ENCODE data around the gene HOXC10. TPM values are rescaled to one million over a fixed set of nuclear protein-coding genes. Genes with fewer than 3 reads are reported as not detected.

Gene HOXC10
- total and polyA plus RNA-seq, 9 donors: 0.15 to 15.4 (median 2.0) TPM; not detected in 2

- Histone ChIP-seq H3K4me3 (peak overlapping the region; percentile 56), H3K27ac (peak overlapping the region; percentile 95 to 100), H3K27me3 (no peaks in the 10 kb centered on the region), H3K4me1 (ENCODE audit: insufficient read depth) (peaks cover 5% of the 10 kb centered on the region), H3K9me3 (no peaks in the 10 kb centered on the region), H3K36me3 (no peaks in the 10 kb centered on the region)
- intact Hi-C loops (cut with DNase I): no loop called here
- no peak for TF ChIP-seq POLR2A (IDR thresholded peaks at IDR 0.05)
- TF ChIP-seq, protein P1, sequence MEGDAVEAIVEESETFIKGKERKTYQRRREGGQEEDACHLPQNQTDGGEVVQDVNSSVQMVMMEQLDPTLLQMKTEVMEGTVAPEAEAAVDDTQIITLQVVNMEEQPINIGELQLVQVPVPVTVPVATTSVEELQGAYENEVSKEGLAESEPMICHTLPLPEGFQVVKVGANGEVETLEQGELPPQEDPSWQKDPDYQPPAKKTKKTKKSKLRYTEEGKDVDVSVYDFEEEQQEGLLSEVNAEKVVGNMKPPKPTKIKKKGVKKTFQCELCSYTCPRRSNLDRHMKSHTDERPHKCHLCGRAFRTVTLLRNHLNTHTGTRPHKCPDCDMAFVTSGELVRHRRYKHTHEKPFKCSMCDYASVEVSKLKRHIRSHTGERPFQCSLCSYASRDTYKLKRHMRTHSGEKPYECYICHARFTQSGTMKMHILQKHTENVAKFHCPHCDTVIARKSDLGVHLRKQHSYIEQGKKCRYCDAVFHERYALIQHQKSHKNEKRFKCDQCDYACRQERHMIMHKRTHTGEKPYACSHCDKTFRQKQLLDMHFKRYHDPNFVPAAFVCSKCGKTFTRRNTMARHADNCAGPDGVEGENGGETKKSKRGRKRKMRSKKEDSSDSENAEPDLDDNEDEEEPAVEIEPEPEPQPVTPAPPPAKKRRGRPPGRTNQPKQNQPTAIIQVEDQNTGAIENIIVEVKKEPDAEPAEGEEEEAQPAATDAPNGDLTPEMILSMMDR (IDR thresholded peaks at IDR 0.05): no peak
- no peak for TF ChIP-seq EP300 (IDR thresholded peaks at IDR 0.05)
- WGBS, 3 donors: 6 to 14% (median 6%) methylated on average over 43 of the region's 43 CpGs
- peak in 4 of 5 donors; percentile 59 to 71 (median 68) for DNase-seq
Measured at GRCh38 chr12:54019091-54019811, 34.3 kb downstream of the HOXC10 start.

- intact Hi-C loops (cut with DNase I): no loop called here
- H3K9me3 ChIP-seq: no peaks in the 10 kb centered on the region
- peak; percentile 55 to 61 (median 59) for DNase-seq
- 8 to 14% (median 14%) methylated on average over 10 of the region's 10 CpGs for WGBS, 3 donors
- TF ChIP-seq, protein P1 (IDR thresholded peaks at IDR 0.05): no peak
- TF ChIP-seq POLR2A (IDR thresholded peaks at IDR 0.05) (no peak), EP300 (IDR thresholded peaks at IDR 0.05) (no peak)
- no peaks in the 10 kb centered on the region for H3K27me3 ChIP-seq
- H3K4me3 ChIP-seq: peak overlapping the region; percentile 56
- no peaks in the 10 kb centered on the region for H3K36me3 ChIP-seq
- peaks cover 9% of the 10 kb centered on the region for H3K4me1 ChIP-seq (ENCODE audit: insufficient read depth)
- H3K27ac ChIP-seq: peak overlapping the region; percentile 95 to 100
Measured at GRCh38 chr12:54019924-54020590, 35.1 kb downstream of the HOXC10 start.

DNA sequence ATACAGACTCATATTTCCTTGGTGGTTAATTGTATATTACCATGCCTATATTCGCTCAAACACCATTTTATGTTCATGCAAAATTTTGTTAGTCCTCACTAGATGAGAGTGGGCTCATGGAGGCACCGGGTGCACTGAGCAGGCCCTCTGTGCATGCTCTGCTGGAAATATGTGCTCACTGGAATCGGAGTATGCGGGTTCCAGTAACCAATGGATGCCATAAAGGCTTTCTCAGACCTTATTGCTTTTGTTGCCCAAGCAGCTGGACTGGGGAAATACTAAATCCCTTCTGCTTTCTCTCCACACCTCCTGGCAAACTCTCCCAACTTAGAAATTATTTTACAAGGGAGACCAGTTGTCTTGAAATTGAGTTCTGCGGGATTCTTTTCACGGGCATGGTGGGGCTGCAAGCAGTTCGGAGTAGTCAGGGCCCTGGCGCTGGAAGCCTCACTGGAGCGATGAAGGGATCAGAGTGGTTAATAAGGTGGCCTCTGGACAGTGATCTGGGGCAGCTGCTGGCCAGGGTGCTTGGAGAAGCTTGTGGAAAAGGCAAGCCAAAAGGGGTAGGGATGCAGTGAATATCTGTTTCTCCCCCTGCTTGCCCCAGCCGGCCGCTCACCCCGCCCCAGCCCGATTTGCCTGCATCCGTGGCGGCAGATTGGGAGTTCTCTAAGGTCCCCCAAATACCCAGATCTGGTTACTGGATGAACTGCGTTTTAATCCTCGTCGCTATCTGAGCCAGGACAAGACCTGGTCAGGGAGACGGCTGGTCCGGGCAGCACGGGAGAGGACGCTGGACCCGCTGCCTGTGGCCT lies 35.9 kb downstream of the HOXC10 start:
- DNase-seq: peak in 3 of 5 donors; percentile 34 to 60 (median 59)
- TF ChIP-seq, protein P1 (IDR thresholded peaks at IDR 0.05): no peak
- no peak for TF ChIP-seq EP300 (IDR thresholded peaks at IDR 0.05)
- TF ChIP-seq POLR2A (IDR thresholded peaks at IDR 0.05): no peak
- H3K4me3 ChIP-seq: peak overlapping the region; percentile 56
- 16 to 39% (median 21%) methylated on average over 23 of the region's 23 CpGs for WGBS, 3 donors
- H3K36me3 ChIP-seq: no peaks in the 10 kb centered on the region
- peak overlapping the region; percentile 95 to 100 for H3K27ac ChIP-seq
- no peaks in the 10 kb centered on the region for H3K9me3 ChIP-seq
- H3K4me1 ChIP-seq (ENCODE audit: insufficient read depth): peaks cover 9% of the 10 kb centered on the region
- intact Hi-C loops (cut with DNase I): no loop called here
- no peaks in the 10 kb centered on the region for H3K27me3 ChIP-seq

GRCh38 chr12:54021432-54022013 lies 36.6 kb downstream of the HOXC10 start:
- Histone ChIP-seq H3K27ac (peak overlapping the region; percentile 71 to 95), H3K4me1 (ENCODE audit: insufficient read depth) (peaks cover 9% of the 10 kb centered on the region)
- intact Hi-C loops (cut with DNase I): no loop called here

More at GRCh38 chr12:54021432-54022013, 36.6 kb downstream of the HOXC10 start:
- peak; percentile 43 to 76 (median 64) for DNase-seq
- 11 to 44% (median 22%) methylated on average over 16 of the region's 16 CpGs for WGBS, 3 donors
- no peak for TF ChIP-seq POLR2A (IDR thresholded peaks at IDR 0.05)
- TF ChIP-seq EP300 (IDR thresholded peaks at IDR 0.05): no peak
- TF ChIP-seq, protein P1 (IDR thresholded peaks at IDR 0.05): no peak
- no peaks in the 10 kb centered on the region for H3K36me3 ChIP-seq
- H3K4me3 ChIP-seq: peak overlapping the region; percentile 17
- no peaks in the 10 kb centered on the region for H3K9me3 ChIP-seq
- H3K27me3 ChIP-seq: no peaks in the 10 kb centered on the region

All from ovary (tissue), 9 donors.